GM12878 (cell line): ENCODE measurements around the gene NPY4R.

Source experiments
- KLF5 ChIP-seq: fragments of 450-650 bp; IDR thresholded peaks from 2 replicates; pipeline ENCODE4 v1.6.1; 2014; ENCODE audit warnings: mild to moderate bottlenecking; ENCODE audit not compliant: partially characterized antibody
- POLR2AphosphoS5 ChIP-seq: IDR thresholded peaks from 2 replicates; pipeline ENCODE4 v1.6.1; 2011; ENCODE audit warnings: mild to moderate bottlenecking, low read length, inconsistent platforms
- RAD21 ChIP-seq: IDR thresholded peaks from 2 replicates; pipeline ENCODE4 v1.6.1; 2011; ENCODE audit warnings: mild to moderate bottlenecking, low read depth, low read length, moderate library complexity; ENCODE audit not compliant: insufficient read depth
- SREBF1 ChIP-seq: IDR thresholded peaks from 2 replicates; pipeline ENCODE4 v1.6.1; 2012; ENCODE audit warnings: mild to moderate bottlenecking, low read length

GRCh38 chr10:46514899-46515298 is 49.1 kb upstream of the NPY4R start:
- no peak for TF ChIP-seq SREBF1
- TF ChIP-seq POLR2AphosphoS5: no peak
- no peak for TF ChIP-seq RAD21
- no peak for TF ChIP-seq KLF5
